NT2/D1 (cell line): ENCODE data around the gene SLC15A3.

ENCODE experiments used
- DNase-seq: peaks from one replicate; pipeline ENCODE4 v3.0.0-alpha.2; 2011; ENCODE audit warnings: low read depth, low spot score
- H3K27me3 ChIP-seq: 2 replicates; pipeline ENCODE4 v1.6.0; 2011; ENCODE audit warnings: mild to moderate bottlenecking; ENCODE audit not compliant: insufficient read length, insufficient read depth
- H3K36me3 ChIP-seq: 2 replicates; pipeline ENCODE4 v1.6.1; 2011; ENCODE audit warnings: mild to moderate bottlenecking, low read length, mixed read lengths; ENCODE audit not compliant: insufficient read depth, insufficient read length
- H3K4me1 ChIP-seq: 2 replicates; pipeline ENCODE4 v1.5.1; 2011; ENCODE audit not compliant: insufficient read depth, insufficient read length
- H3K4me3 ChIP-seq: 2 replicates; pipeline ENCODE4 v1.5.1; 2011; ENCODE audit warnings: low read depth; ENCODE audit not compliant: insufficient read length
- H3K9ac ChIP-seq: 2 replicates; pipeline ENCODE4 v1.6.0; 2011; ENCODE audit warnings: low read depth; ENCODE audit not compliant: insufficient read length
- H3K9me3 ChIP-seq: 2 replicates; pipeline ENCODE4 v1.5.1; 2011; ENCODE audit warnings: mild to moderate bottlenecking, low read length; ENCODE audit not compliant: insufficient read depth
- SUZ12 ChIP-seq: IDR thresholded peaks from 2 replicates; pipeline ENCODE4 v1.6.1; 2011; ENCODE audit not compliant: insufficient read length, insufficient read depth; ENCODE audit errors: extremely low read depth
- YY1 ChIP-seq: IDR thresholded peaks from 2 replicates; pipeline ENCODE4 v1.6.1; 2011; ENCODE audit not compliant: insufficient read length, insufficient read depth
- ZNF274 ChIP-seq: IDR thresholded peaks from 2 replicates; pipeline ENCODE4 v1.6.1; 2011; ENCODE audit warnings: mild to moderate bottlenecking, low read depth, low read length

Gene SLC15A3

GRCh38 chr11:60944490-60945294 is 7.3 kb downstream of the SLC15A3 start:
- H3K4me3 ChIP-seq, result no peak overlapping the region
- peaks cover 4% of the 10 kb centered on the region for H3K4me1 ChIP-seq
- no peaks in the 10 kb centered on the region for H3K27me3 ChIP-seq
- H3K36me3 ChIP-seq, result peaks cover 3% of the 10 kb centered on the region
- no peak for DNase-seq
- no peak overlapping the region for H3K9ac ChIP-seq
- no peaks in the 10 kb centered on the region for H3K9me3 ChIP-seq
- no peak for TF ChIP-seq SUZ12
- TF ChIP-seq ZNF274, result no peak
- TF ChIP-seq YY1, result no peak

- Histone ChIP-seq H3K4me1 (peaks cover 4% of the 10 kb centered on the region), H3K27me3 (no peaks in the 10 kb centered on the region), H3K9me3 (no peaks in the 10 kb centered on the region), H3K4me3 (no peak overlapping the region), H3K36me3 (peaks cover 9% of the 10 kb centered on the region), H3K9ac (no peak overlapping the region)
- TF ChIP-seq YY1 (no peak), ZNF274 (no peak), SUZ12 (no peak)
- DNase-seq, result no peak
These were observed 8.9 kb downstream of the SLC15A3 start for GRCh38 chr11:60942970-60943565.

- no peak for DNase-seq
- H3K4me1 ChIP-seq, result peaks cover 4% of the 10 kb centered on the region
- H3K9ac ChIP-seq, result no peak overlapping the region
- no peak for TF ChIP-seq SUZ12
- no peak for TF ChIP-seq ZNF274
- no peak for TF ChIP-seq YY1
- no peaks in the 10 kb centered on the region for H3K9me3 ChIP-seq
- H3K36me3 ChIP-seq, result peaks cover 18% of the 10 kb centered on the region
- H3K27me3 ChIP-seq, result no peaks in the 10 kb centered on the region
- no peak overlapping the region for H3K4me3 ChIP-seq
These were observed 9.8 kb downstream of the SLC15A3 start for GRCh38 chr11:60942219-60942618.

GRCh38 chr11:60941371-60942119 is 10.4 kb downstream of the SLC15A3 start:
- no peak overlapping the region for H3K9ac ChIP-seq
- peaks cover 25% of the 10 kb centered on the region for H3K36me3 ChIP-seq
- H3K27me3 ChIP-seq, result no peaks in the 10 kb centered on the region
- H3K9me3 ChIP-seq, result no peaks in the 10 kb centered on the region
- DNase-seq, result no peak
- H3K4me1 ChIP-seq, result peaks cover 3% of the 10 kb centered on the region
- no peak overlapping the region for H3K4me3 ChIP-seq
- TF ChIP-seq ZNF274 (no peak), SUZ12 (no peak), YY1 (no peak)

- no peak for DNase-seq
- TF ChIP-seq ZNF274 (no peak), YY1 (no peak), SUZ12 (no peak)
- peaks cover 42% of the 10 kb centered on the region for H3K36me3 ChIP-seq
These were observed 12.1 kb downstream of the SLC15A3 start for GRCh38 chr11:60939855-60940254.

GRCh38 chr11:60939301-60939700 is 12.7 kb downstream of the SLC15A3 start:
- H3K9ac ChIP-seq, result peak overlapping the region; percentile 8
- no peaks in the 10 kb centered on the region for H3K4me1 ChIP-seq
- H3K27me3 ChIP-seq, result no peaks in the 10 kb centered on the region
- TF ChIP-seq ZNF274 (no peak), YY1 (no peak), SUZ12 (no peak)
- DNase-seq, result no peak
- H3K4me3 ChIP-seq, result no peak overlapping the region
- H3K9me3 ChIP-seq, result no peaks in the 10 kb centered on the region
- H3K36me3 ChIP-seq, result peaks cover 47% of the 10 kb centered on the region

More at GRCh38 chr11:60939855-60940254, 12.1 kb downstream of the SLC15A3 start:
- Histone ChIP-seq H3K4me1 (no peaks in the 10 kb centered on the region), H3K9me3 (no peaks in the 10 kb centered on the region), H3K4me3 (no peak overlapping the region), H3K9ac (no peak overlapping the region), H3K27me3 (no peaks in the 10 kb centered on the region)

- no peaks in the 10 kb centered on the region for H3K27me3 ChIP-seq
- no peak overlapping the region for H3K4me3 ChIP-seq
- H3K9me3 ChIP-seq, result no peaks in the 10 kb centered on the region
- no peak for TF ChIP-seq ZNF274
- no peak for TF ChIP-seq YY1
- DNase-seq, result no peak
- H3K36me3 ChIP-seq, result peaks cover 55% of the 10 kb centered on the region
- H3K4me1 ChIP-seq, result peaks cover 6% of the 10 kb centered on the region
- H3K9ac ChIP-seq, result no peak overlapping the region
These were observed 13.5 kb downstream of the SLC15A3 start for GRCh38 chr11:60938500-60938899.
